Measurements from ENCODE around the gene CTPS1.

Gene CTPS1

DNA sequence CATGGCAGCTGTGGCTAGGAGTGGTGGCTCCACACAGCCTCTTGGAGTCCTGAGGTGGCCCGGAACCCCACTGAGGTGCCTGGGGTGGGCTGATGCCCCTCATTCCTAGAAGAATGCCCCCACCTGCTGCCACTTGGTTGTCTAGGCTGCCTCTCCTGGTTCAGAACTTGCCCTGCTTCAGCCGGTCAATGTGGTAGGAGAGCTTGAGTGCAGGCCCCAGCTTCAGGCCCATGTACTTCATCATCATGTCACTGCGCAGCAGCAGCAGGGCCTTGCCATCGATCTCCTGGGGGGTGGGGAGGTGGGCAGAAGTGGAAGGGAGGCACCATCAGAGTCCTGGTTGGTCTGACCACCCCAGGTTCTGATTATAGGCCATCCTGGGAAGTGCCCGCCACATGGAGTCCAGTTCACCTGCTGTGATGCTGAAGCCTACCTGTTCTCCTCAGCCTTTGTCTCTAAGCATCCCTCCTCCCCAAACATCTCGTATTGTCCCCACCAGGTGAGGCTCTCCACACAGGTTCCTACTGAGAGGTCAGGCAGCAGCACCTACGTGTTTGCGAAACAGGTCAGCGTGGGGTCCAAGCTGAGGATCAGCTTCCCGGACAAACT is 48.6 kb downstream of the CTPS1 start:
- no peak for DNase-seq

DNA sequence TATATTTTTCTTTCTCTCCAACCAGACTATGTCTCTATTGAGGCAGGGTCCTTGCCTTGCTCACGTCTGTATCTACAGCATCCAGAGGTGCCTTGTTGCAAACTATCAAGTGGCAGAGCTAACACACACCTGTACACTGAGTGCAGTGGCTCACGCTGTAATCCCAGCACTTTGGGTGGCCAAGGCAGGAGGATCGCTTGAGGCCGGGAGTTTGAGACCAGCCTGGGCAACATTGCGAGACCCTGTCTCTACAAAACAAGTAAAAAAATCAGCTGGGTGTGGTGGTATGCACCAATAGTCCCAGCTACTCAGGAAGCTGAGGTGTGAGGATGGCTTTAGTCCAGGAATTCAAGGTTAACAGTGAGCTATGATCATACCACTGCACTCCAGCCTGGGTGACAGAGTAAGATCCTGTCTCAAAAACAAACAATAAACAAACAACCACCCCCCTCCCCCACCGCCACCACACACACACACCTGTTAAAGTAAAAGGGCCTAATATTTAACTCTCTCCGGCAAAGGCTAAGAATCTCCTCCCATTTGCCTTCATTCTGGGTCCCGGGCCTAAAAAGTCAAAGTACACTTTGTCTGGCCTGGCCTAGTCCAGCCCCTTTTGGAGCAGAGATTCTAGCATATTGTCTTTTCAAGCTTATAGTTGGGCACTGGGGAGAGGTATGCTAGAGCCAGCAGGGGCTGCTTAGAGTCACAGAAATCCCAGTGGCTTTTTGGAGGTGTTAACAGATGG is 51.5 kb downstream of the CTPS1 start:
- DNase-seq, result no peak

DNA sequence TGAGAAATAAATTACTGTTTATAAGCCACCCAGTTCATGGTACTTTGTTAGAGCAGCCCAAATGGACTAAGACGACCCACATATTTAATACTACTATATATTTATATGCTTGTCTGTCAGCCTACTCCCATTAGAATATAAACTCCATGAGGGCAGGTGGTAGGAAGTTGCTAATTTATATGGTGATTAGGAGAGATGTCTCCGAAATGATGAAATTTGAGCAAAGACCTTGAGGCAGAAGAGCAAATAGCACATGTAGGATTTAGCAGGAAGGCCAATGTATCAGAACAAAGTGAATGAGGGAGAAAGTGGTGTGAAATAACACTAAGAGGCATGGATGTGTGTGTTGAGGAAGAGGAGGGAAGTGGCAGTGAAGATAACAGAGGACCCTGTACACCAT is 52.7 kb downstream of the CTPS1 start:
- no peak for DNase-seq

DNA sequence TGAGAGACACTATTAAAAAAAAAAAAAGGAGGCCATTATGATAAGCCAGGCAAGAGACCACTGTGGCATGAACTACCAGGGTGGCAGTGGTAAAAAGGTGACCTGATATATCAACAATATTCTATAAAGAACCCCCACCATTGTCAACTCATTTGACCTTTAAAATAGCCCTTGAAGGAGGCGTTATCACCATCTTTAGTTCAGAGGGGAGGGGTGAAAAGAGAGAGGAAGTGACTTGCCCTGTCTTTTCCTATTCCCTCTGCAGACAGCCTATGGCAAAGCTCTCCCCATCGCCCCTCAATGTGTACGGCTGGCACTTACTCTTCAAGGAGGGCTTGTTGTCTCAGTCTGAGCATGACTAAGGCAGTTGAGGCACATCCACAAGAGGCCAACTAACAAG is 53.8 kb downstream of the CTPS1 start:
- no peak for DNase-seq

DNA sequence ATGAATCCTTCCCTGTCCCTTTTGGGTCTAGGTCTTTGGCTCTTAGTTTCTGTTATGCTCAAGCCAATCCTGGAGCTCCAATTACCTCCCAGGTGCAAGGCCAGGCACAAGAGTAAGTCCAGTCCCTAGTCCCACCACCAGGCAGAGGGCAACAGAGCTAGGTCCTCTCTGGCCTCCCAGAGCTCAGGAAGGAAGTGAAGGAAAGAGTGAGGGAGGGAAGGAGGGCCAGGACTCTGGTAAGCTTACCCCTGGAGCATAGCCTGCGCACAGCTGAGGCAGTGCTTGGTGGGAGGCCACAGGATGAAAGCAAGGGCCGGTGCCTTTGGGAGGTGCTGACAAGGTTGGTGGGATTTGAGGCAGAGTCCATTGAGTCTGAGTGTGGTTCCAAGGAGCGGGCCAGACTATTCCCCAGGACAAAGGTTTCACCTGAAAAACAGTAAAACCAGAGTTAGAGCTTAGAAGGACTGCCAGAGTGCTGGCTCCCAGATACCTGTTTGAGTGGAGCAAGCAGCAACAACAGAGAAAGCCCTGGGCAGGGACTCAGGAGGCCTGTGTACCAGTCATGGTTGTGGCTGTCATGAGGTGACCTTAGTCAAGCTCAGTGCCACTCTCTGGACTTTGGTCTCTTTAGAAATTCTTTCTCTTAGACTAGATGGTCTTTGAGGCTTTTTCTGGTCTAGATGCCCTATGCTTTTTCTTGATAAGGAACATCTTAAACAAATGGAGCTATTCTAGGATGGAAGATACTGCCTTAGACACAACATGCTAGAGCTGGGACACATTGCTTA is 57.8 kb downstream of the CTPS1 start:
- DNase-seq, result no peak

DNA sequence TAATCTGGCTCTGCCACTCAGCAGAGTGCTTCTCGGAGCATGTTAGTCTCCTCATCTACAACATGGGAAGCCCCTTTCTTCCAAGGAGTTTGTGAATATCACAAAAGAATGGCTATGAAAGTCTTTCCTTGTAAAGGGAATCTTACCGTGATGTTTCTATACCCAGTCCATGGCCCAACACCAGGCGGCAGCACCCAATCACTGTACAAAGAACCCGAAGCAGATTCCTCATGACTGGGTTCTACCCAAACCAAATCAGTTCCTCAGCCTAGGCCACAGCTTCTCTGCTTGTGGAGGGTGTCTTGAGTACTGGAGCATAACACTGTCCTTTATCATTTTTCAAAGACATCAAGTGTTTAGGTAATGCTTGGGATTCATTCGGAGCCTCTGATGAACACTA is 58.6 kb downstream of the CTPS1 start:
- DNase-seq, result no peak

DNA sequence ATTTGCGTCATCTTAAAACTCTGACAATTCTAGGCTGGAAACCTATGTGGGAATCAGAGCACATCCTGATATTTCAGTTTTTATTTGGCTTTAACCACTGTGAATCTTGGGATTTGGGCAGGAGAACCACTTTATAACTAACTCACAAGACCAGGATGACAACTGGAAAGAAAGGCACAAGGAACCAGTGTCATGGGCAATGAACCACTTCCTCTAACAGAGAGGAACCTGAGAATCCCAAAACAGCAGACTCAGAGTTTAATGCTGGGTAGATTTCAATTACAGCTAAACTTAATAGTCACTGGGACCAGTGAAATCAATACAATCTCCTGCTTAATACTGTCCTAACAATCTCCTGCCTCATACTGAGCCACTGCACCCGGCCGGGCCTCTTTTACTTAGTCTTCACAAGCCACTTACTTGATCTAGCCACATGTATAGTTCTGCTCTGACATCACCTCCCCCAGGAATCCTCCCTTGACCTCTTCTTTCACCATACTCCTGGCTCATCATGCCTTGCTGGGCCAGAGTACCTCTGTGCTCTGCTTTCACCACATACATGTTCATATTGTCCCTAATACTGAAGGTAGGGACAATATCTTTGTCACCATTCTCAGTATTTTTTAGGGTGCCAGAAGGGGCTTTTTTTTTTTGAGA is 62.2 kb downstream of the CTPS1 start:
- no peak for DNase-seq

DNA sequence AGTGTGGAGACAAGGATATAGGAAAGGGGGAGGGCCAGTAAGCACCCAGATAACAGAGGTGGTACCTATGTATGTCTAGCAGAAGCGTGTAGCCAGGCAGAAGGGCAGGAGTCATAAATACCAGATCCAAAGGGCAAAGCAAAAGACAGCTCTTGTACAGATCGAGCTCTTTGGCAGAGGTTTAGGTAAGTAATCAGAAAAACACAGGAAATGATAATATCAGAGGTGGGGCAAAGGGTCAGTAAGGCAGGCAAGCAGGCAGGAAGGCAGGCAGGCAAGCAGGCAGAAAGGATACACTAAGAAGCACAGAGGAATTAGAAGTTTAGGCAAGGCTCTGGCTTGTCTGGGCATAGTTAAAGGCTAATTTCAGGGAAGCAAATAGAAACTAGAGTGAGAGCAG is 64.7 kb downstream of the CTPS1 start:
- no peak for DNase-seq

DNA sequence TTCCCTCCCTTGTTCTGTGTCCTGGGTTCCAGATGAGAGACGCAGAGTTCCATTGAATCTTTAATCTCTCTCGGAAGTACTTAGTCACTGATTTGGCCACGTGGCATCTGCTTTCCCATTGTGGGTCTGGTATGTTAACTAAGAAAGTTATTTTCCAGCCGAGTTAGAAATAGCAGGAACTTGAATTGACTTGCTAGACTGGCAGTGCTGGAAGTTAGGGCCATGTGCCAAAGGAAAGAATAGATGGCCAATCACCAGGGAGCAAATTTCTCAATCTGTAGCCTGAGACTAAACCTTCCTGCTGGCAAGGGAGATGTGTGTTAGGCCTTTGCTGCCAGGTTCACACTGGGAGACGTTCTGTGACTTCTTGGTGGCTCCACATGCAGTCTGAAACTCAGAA is 66.2 kb downstream of the CTPS1 start:
- peak in 1 of 2 donors; percentile 38 for DNase-seq

DNA sequence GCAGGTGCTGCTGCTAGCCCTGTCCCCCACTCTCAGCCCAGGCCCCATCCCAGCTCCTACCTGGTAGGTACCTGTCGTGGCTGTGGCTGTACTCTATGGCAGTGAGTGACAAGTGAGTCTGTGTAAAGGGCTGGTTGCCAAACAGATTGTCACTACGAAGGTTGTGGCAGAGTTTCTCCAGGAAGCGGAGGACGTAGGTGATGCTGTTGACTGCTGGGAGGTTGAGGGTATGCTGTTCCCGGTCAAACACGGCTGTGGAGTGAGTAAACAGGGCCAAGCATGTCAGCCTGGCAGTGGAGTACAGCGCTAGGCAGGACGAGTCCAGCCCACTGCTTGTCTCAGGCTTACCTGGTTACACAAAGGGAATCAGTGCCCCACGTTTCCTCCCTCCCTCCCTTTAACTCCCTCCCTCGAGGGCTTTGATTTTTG is 66.9 kb downstream of the CTPS1 start:
- no peak for DNase-seq

DNA sequence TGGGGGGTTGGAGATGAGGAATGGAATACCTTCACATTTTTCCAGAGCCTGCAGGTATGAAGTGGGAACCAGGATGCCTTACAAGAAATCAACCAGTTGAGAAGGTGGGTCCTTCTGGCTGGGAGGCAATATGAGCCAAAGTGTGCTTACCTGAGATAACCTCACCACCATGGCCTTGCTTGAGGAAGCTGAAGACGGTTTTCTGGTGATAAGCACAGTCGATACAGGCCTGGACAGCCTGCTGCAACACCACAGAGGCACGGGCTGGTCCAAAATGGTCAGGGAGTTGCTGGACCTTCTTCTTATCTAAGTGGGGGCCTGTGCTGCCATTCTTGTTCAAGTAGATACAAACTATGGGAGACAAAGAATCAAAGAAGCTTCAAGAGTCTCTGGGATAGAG is 69.0 kb downstream of the CTPS1 start:
- no peak for DNase-seq

DNA sequence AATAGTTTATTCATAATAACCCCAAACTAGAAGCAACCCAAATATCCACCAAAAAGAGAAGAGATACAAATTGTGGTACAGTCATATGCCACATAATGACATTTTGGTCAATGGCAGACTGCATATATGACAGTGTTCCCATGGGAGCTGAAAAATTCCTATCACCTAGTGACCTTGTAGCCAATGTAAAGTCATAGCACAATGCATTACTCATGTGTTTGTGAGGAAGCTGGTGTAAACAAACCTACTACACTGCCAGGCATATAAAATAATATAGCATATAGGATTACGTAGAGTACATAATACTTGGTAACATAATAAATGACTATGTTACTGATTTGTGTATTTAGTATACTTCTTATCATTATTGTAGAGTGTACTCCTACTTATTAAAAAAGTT is 71.5 kb downstream of the CTPS1 start:
- DNase-seq, result no peak

DNA sequence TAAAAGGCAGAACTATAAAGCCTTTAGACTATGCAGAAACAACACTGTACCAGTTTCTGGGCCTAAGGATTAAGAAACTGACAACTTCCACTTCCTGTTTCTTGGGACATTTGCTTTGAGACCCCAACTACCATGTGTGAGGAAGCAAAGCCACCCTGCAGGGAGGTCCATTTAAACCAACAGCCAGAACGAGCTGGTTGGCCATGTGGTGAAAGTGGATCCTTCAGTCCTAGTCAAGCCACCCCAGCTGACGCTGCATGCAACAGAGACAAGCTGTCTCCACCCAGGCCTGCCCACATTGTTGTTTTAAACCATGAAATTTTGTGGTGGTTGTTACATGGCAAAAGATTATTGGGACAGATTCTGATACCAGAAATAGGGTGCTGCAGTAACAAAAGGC is 73.8 kb downstream of the CTPS1 start:
- DNase-seq, result peak in 1 of 2 donors; percentile 3

DNA sequence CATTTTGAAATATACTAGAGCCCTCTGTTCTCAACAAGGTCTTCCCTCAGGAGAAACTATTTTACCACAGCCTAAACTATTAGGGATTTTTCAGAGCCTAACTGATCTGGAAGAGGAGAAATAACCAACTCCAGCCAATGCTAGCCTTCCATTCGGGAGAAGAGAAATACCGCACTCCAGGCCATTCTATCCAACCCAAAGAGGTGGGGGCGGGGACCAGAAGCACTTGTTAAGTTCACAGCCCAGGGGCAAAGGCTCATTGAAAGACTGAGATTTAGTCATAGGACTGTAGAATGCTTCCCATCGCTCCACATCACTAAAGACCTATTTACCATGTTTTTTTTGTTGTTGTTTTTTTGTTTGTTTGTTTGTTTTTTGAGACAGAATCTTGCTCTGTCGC is 77.4 kb downstream of the CTPS1 start:
- DNase-seq, result no peak

All from hippocampal formation (tissue), 2 donors.